Measurements from ENCODE around the gene CPTP. TPM values are rescaled to one million over a fixed set of nuclear protein-coding genes. Genes with fewer than 3 reads are reported as not detected.

Gene CPTP
- total RNA-seq, 1 experiment from 2014 or later: 29.4 TPM

DNA sequence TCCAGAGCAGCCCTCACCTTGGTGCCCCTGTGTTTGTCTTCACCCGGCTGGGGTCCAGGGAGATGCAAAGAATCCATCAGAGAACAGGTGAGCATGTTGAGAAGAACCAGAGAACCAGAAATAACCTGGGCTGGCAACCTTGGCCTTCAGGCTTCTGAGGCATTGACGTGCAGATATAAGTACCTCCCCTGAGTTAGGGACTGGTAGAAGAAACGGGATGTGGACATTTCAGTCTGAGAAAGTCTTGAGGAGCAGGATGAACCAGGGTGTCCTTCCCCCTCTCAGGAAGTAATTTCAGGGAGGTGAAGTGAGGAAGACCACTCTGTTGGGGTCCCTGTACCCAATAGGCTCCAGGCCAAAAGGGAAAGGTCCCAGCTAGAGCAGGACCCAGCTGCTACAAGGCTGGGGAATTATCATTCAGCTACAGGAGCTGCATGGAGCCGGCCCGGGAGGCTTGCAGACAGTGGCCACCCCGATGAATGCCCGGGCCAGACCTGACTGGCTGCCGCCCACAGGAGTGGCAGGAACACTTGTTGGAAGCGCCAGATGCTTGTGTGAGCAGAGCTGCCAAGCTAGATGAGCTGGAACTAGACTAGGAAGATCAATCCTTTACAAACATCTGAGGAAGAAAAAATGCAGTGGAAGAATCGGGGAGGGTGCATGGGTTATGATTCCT, 52.1 kb downstream of the CPTP start:
- H3K36me3 ChIP-seq: peaks cover 52% of the 10 kb centered on the region
- H3K27ac ChIP-seq: no peak overlapping the region
- H3K4me1 ChIP-seq (replicated peaks): peaks cover 32% of the 10 kb centered on the region
- DNase-seq (ENCODE audit: low read depth in 1 of 2, low spot score in 2 of 2): no peak
- H3K27me3 ChIP-seq (replicated peaks): no peaks in the 10 kb centered on the region
- H3K9me3 ChIP-seq (replicated peaks): no peaks in the 10 kb centered on the region
- H3K4me3 ChIP-seq: no peak overlapping the region

DNA sequence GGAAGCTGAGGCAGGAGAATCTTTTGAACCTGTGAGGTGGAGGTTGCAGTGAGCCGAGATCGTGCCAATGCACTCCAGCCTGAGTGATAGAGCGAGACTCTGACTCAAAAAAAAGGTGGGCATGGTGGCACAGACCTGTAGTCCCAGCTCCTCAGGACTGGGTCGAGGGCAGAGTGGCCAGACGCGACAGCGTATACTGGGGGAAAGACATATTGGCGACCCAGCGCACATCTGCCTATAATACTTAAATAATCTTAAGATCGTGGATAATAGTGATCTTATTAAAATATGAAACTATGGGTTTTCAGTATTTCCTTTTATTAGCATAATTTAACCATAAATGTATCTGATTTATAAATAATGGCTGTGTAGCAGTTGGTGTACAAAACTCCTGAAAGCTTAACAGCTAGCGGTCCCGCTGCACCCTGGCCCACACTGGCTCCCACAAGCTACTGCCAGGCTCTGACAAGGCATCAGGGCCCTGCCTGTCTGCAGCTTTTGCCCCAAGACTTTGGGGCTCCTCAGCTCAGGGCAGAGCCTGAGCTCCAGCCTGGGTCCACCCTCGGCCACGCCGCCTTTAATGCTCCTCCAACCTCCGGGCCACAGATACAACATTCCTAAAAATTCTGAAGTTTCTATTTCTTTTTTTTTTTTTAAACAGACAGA, 53.1 kb downstream of the CPTP start:
- no peak overlapping the region for H3K4me3 ChIP-seq
- H3K27me3 ChIP-seq (replicated peaks): no peaks in the 10 kb centered on the region
- no peaks in the 10 kb centered on the region for H3K9me3 ChIP-seq (replicated peaks)
- H3K4me1 ChIP-seq (replicated peaks): peaks cover 22% of the 10 kb centered on the region
- H3K27ac ChIP-seq: no peak overlapping the region
- peaks cover 45% of the 10 kb centered on the region for H3K36me3 ChIP-seq
- DNase-seq (ENCODE audit: low read depth in 1 of 2, low spot score in 2 of 2): no peak

Other genes starting within 250 kb of the CPTP start
- gene C1orf159, start 208.7 kb upstream of the CPTP start, total RNA-seq (2014; rRNA removed; shearing (Covaris generic)): 11.1 and 15.4 TPM in 2 replicates
- gene TTLL10, start 150.9 kb upstream of the CPTP start, total RNA-seq (2014; rRNA removed; shearing (Covaris generic)): not detected in 2 replicates
- not detected in 2 replicates for gene TNFRSF18, start 118.2 kb upstream of the CPTP start, total RNA-seq (2014; rRNA removed; shearing (Covaris generic))
- gene TNFRSF4, start 110.6 kb upstream of the CPTP start, total RNA-seq (2014; rRNA removed; shearing (Covaris generic)): not detected in 2 replicates
- gene SDF4, start 92.8 kb upstream of the CPTP start, total RNA-seq (2014; rRNA removed; shearing (Covaris generic)): 154 and 156 TPM in 2 replicates
- gene B3GALT6, start 92.6 kb upstream of the CPTP start, total RNA-seq (2014; rRNA removed; shearing (Covaris generic)): 50.1 and 51.3 TPM in 2 replicates
- gene C1QTNF12, start 78.1 kb upstream of the CPTP start, total RNA-seq (2014; rRNA removed; shearing (Covaris generic)): 0.25 and 1.8 TPM in 2 replicates
- 92.1 and 96.6 TPM in 2 replicates for gene UBE2J2, start 50.9 kb upstream of the CPTP start, total RNA-seq (2014; rRNA removed; shearing (Covaris generic))
- gene SCNN1D, start 44.4 kb upstream of the CPTP start, total RNA-seq (2014; rRNA removed; shearing (Covaris generic)): 0.53 and 1.5 TPM in 2 replicates
- 41.1 and 44.8 TPM in 2 replicates for gene ACAP3, start 16.9 kb upstream of the CPTP start, total RNA-seq (2014; rRNA removed; shearing (Covaris generic))
- 27.3 and 35.1 TPM in 2 replicates for gene PUSL1, start 16.2 kb upstream of the CPTP start, total RNA-seq (2014; rRNA removed; shearing (Covaris generic))
- 66.7 and 81.0 TPM in 2 replicates for gene INTS11, start 142 bp upstream of the CPTP start, total RNA-seq (2014; rRNA removed; shearing (Covaris generic))
- 0.03 and 0.16 TPM in 2 replicates for gene TAS1R3, start 6.5 kb downstream of the CPTP start, total RNA-seq (2014; rRNA removed; shearing (Covaris generic))
- 85.2 and 95.9 TPM in 2 replicates for gene DVL1, start 24.6 kb downstream of the CPTP start, total RNA-seq (2014; rRNA removed; shearing (Covaris generic))
- gene MXRA8, start 33.8 kb downstream of the CPTP start, total RNA-seq (2014; rRNA removed; shearing (Covaris generic)): 192 and 224 TPM in 2 replicates
- gene AURKAIP1, start 50.4 kb downstream of the CPTP start, total RNA-seq (2014; rRNA removed; shearing (Covaris generic)): 180 and 360 TPM in 2 replicates
- 69.4 and 79.0 TPM in 2 replicates for gene CCNL2, start 74.5 kb downstream of the CPTP start, total RNA-seq (2014; rRNA removed; shearing (Covaris generic))
- gene MRPL20, start 82.5 kb downstream of the CPTP start, total RNA-seq (2014; rRNA removed; shearing (Covaris generic)): 184 and 203 TPM in 2 replicates
- gene ANKRD65, start 96.5 kb downstream of the CPTP start, total RNA-seq (2014; rRNA removed; shearing (Covaris generic)): not detected in 2 replicates
- gene VWA1, start 110.9 kb downstream of the CPTP start, total RNA-seq (2014; rRNA removed; shearing (Covaris generic)): 0.31 and 1.0 TPM in 2 replicates
- not detected in 2 replicates for gene ATAD3C, start 124.9 kb downstream of the CPTP start, total RNA-seq (2014; rRNA removed; shearing (Covaris generic))
- gene ATAD3B, start 147.0 kb downstream of the CPTP start, total RNA-seq (2014; rRNA removed; shearing (Covaris generic)): 24.0 and 33.8 TPM in 2 replicates
- gene ATAD3A, start 187.4 kb downstream of the CPTP start, total RNA-seq (2014; rRNA removed; shearing (Covaris generic)): 32.7 and 51.6 TPM in 2 replicates
- gene TMEM240, start 215.8 kb downstream of the CPTP start, total RNA-seq (2014; rRNA removed; shearing (Covaris generic)): 0.31 and 0.47 TPM in 2 replicates